Adrenal gland (tissue), 5 donors: ENCODE results near the gene PLXDC2.

Experiments used
- POLR2A ChIP-seq, 2 donors: fragments of 450-650 bp; IDR thresholded peaks; one replicate each; pipeline ENCODE4 v1.6.1; 2017; ENCODE audit warnings: antibody characterized with exemption in 2 of 2, mild to moderate bottlenecking in 2 of 2, moderate library complexity in 1 of 2
- TF ChIP-seq, protein P1 (sequence below), 6 experiments: fragments of 450-650 bp in 4 of 6; fragments of 200-600 bp in 2 of 6; sonication (generic) in 1 of 6; IDR thresholded peaks; 1 replicate in 5 of 6; 2 replicates in 1 of 6; pipeline versions ENCODE4 v1.5.1 to v1.8.0; 2016 to 2021; ENCODE audit warnings: antibody characterized with exemption in 6 of 6, mild to moderate bottlenecking in 2 of 6, moderate library complexity in 1 of 6
- donor health status: DM: no; HTN: no; CAD: no.

DNA sequence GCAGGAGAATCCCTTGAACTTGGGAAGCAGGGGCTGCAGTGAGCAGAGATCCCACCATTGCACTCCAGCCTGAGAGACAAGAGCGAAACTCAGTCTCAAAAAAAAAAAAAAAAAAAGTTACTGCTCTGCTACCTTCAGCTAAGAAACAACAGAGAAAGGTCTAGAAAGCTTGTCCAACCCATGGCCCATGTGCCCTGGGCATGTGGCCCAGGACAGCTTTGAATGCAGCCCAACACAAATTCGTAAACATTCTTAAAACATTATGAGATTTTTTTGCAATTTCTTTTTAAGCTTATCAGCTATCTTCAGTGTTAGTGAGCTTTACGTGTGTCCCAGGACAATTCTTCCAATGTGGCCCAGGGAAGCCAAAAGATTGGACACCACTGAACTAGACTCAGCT lies 22.9 kb downstream of the PLXDC2 start:
- TF ChIP-seq, protein P1, sequence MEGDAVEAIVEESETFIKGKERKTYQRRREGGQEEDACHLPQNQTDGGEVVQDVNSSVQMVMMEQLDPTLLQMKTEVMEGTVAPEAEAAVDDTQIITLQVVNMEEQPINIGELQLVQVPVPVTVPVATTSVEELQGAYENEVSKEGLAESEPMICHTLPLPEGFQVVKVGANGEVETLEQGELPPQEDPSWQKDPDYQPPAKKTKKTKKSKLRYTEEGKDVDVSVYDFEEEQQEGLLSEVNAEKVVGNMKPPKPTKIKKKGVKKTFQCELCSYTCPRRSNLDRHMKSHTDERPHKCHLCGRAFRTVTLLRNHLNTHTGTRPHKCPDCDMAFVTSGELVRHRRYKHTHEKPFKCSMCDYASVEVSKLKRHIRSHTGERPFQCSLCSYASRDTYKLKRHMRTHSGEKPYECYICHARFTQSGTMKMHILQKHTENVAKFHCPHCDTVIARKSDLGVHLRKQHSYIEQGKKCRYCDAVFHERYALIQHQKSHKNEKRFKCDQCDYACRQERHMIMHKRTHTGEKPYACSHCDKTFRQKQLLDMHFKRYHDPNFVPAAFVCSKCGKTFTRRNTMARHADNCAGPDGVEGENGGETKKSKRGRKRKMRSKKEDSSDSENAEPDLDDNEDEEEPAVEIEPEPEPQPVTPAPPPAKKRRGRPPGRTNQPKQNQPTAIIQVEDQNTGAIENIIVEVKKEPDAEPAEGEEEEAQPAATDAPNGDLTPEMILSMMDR (IDR thresholded peaks at IDR 0.05) = no peak
- TF ChIP-seq POLR2A (IDR thresholded peaks at IDR 0.05) = no peak
